ENCODE measurements around the gene ERCC2. TPM values are rescaled to one million over a fixed set of nuclear protein-coding genes. Genes with fewer than 3 reads are reported as not detected.
"Not testable (repeated sequence)": the region's sequence is repeated elsewhere in the genome, so short reads cannot be mapped to it uniquely, and the experiment has no call there.

ERCC2 gene
- total RNA-seq (2014; rRNA removed; shearing (Covaris generic)): 40.9 and 49.8 TPM in 2 replicates

GRCh38 chr19:45370410-45371204, at the start of gene ERCC2:
Gene ERCC2 (minus strand): TSS chr19:45370573. CDS start chr19:45370540, 33 bp downstream.
- DNase-seq (ENCODE audit: low spot score): peak; percentile 100

GRCh38 chr19:45419895-45420294, 49.5 kb upstream of the ERCC2 start:
- no peak for DNase-seq (ENCODE audit: low spot score)

GRCh38 chr19:45419396-45419795, 49.0 kb upstream of the ERCC2 start:
- no peak for DNase-seq (ENCODE audit: low spot score)

GRCh38 chr19:45418802-45419201, 48.4 kb upstream of the ERCC2 start:
- DNase-seq (ENCODE audit: low spot score): no peak

GRCh38 chr19:45417151-45417550, 46.8 kb upstream of the ERCC2 start:
- no peak for DNase-seq (ENCODE audit: low spot score)

GRCh38 chr19:45414468-45414867, 44.1 kb upstream of the ERCC2 start:
- DNase-seq (ENCODE audit: low spot score): no peak

GRCh38 chr19:45413497-45413896, 43.1 kb upstream of the ERCC2 start:
- DNase-seq (ENCODE audit: low spot score): no peak

GRCh38 chr19:45410330-45410729, 40.0 kb upstream of the ERCC2 start:
- DNase-seq (ENCODE audit: low spot score): not testable (repeated sequence)

- DNase-seq (ENCODE audit: low spot score): no peak
Observed at GRCh38 chr19:45409557-45409920, 39.2 kb upstream of the ERCC2 start.

- DNase-seq (ENCODE audit: low spot score): no peak
Observed at GRCh38 chr19:45408830-45409556, 38.6 kb upstream of the ERCC2 start.

GRCh38 chr19:45408121-45408520, 37.7 kb upstream of the ERCC2 start:
- no peak for DNase-seq (ENCODE audit: low spot score)

- DNase-seq (ENCODE audit: low spot score): not testable (repeated sequence)
Observed at GRCh38 chr19:45407585-45407984, 37.2 kb upstream of the ERCC2 start.

GRCh38 chr19:45407091-45407375, 36.7 kb upstream of the ERCC2 start:
- no peak for DNase-seq (ENCODE audit: low spot score)

GRCh38 chr19:45406226-45407090, 36.1 kb upstream of the ERCC2 start, which contains the start of gene POLR1G:
Gene POLR1G (plus strand): TSS chr19:45406644. CDS start chr19:45406697, 53 bp downstream.
- DNase-seq (ENCODE audit: low spot score): peak; percentile 99

- peak; percentile 99 for DNase-seq (ENCODE audit: low spot score)
Observed at GRCh38 chr19:45405435-45406225, 35.3 kb upstream of the ERCC2 start.

GRCh38 chr19:45404557-45405434, 34.4 kb upstream of the ERCC2 start, which contains the start of gene PPP1R13L:
Gene PPP1R13L (minus strand): TSS chr19:45405069. CDS start chr19:45398318, 6,751 bp downstream.
- DNase-seq (ENCODE audit: low spot score): peak; percentile 99

GRCh38 chr19:45403781-45404556, 33.6 kb upstream of the ERCC2 start:
- peak; percentile 95 for DNase-seq (ENCODE audit: low spot score)

- no peak for DNase-seq (ENCODE audit: low spot score)
Observed at GRCh38 chr19:45403272-45403671, 32.9 kb upstream of the ERCC2 start.

Data from HT-29 (cell line).